ENCODE data around the gene CD300LF. TPM values are rescaled to one million over a fixed set of nuclear protein-coding genes. Genes with fewer than 3 reads are reported as not detected.

Gene CD300LF
- polyA plus RNA-seq, 4 donors = 1.6 to 5.7 (median 2.4) TPM

DNA sequence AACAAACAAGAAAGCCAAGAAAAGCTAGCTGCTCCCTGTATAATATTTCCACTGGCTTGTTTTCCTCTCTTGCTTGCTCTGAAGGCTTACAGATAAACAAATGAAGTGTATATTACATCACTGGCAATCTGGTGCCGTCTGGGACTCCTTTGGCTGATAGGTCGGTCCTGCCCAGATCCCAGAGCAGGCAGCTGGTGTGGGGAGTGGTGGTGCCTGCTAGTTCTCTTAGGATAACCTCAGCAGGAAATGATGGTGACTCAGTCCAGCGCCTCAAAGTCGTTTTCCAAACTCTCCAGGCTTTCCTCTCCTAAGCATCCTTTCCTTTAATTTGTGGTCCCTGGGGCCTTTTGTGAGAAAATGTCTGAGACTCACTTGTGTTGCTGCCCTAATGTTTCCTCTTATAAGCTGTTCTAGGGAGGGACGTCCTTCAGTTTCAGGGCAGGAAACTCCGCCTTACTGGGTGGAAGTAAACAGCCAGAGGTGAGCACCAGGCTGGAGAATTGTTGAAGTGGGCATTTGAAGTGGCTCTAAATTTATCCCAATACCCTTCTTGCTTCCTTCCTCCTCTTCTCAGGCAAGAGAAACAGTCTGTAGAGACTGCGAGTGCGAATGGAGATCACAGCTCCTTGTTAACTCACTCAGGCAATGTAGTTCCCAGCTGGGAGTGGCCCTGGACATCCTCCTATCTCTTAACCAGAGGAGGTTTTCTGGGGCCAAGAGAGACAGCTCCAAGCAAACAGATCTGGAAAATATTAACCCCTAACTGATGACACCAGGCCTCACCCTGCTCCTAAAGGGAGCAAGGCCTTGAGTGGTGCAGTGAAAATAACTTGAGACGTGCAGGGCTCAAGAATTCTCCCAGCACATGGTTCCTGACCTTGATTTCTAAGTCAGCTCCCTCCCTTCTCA, 34.9 kb downstream of the CD300LF start:
- peak; percentile 13 to 24 for DNase-seq
- H3K27ac ChIP-seq (ENCODE audit: low read depth in 1 of 3, low read length in 2 of 3) = no peak overlapping the region
- H3K36me3 ChIP-seq (ENCODE audit: control insufficient read depth in 3 of 3, insufficient read depth in 2 of 3, low read depth in 1 of 3, low read length in 3 of 3) = no peaks in the 10 kb centered on the region
- no peaks in the 10 kb centered on the region for H3K9me3 ChIP-seq (ENCODE audit: control insufficient read depth in 2 of 2, insufficient read depth in 1 of 2, low read depth in 1 of 2, low read length in 1 of 2)
- no peak for FAIRE-seq
- H3K27me3 ChIP-seq (ENCODE audit: control insufficient read depth in 3 of 3, insufficient read depth in 3 of 3, low read length in 3 of 3) = peaks cover 0 to 5% (median 4%) of the 10 kb centered on the region in 3 donors
- H3K4me3 ChIP-seq (ENCODE audit: low read depth in 1 of 3, low read length in 3 of 3) = no peak overlapping the region
- 21 to 26% (median 22%) methylated on average over 9 of the region's 9 CpGs for WGBS, 3 donors
- H3K4me1 ChIP-seq (ENCODE audit: control insufficient read depth in 3 of 3, insufficient read depth in 2 of 3, low read depth in 1 of 3, low read length in 2 of 3) = no peaks in the 10 kb centered on the region

DNA sequence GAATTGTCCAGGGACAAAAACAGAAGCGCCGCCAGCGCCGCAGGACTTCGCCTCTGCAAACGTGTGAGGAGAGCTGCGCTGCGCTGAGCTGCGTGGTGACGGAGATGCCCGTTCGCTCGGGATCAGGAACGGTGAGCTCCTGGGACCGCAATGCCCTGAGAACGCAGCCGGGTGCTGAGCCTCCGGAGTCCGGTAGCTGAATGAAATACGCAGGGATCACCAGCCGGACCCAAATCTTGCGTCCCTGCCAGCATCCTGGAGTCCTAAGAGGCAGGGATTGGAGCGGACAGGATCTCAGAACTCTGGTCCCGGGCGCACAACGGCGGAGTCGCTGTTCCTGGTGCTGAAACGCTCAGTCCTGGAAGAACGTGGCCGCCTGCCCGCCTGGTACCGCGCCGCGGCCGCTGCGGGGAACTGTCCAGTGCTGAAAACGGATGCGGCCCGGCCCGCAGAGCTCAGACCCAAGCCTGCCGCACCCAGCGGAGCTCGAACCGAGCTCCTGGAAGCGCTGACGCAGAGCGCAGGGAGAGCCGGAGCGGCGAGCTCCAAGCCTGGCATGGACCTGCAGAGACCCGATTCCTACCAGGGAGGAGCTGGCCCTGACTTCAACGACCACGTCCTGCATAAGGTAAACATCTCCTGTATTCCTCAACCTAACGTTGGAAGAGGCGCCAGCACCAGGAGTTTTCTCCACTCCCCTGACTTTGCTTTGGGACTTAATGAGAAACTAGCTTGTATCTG, 41.5 kb downstream of the CD300LF start:
- Histone ChIP-seq H3K4me3 (ENCODE audit: low read depth in 1 of 3, low read length in 3 of 3) (no peak overlapping the region), H3K4me1 (ENCODE audit: control insufficient read depth in 3 of 3, insufficient read depth in 2 of 3, low read depth in 1 of 3, low read length in 2 of 3) (no peaks in the 10 kb centered on the region), H3K27me3 (ENCODE audit: control insufficient read depth in 3 of 3, insufficient read depth in 3 of 3, low read length in 3 of 3) (peaks cover 0 to 7% (median 2%) of the 10 kb centered on the region in 3 donors), H3K27ac (ENCODE audit: low read depth in 1 of 3, low read length in 2 of 3) (no peak overlapping the region), H3K36me3 (ENCODE audit: control insufficient read depth in 3 of 3, insufficient read depth in 2 of 3, low read depth in 1 of 3, low read length in 3 of 3) (no peaks in the 10 kb centered on the region), H3K9me3 (ENCODE audit: control insufficient read depth in 2 of 2, insufficient read depth in 1 of 2, low read depth in 1 of 2, low read length in 1 of 2) (peaks cover 0 to 9% of the 10 kb centered on the region in 2 donors)
- no peak for FAIRE-seq
- DNase-seq = peak; percentile 53 to 91
- 12 to 25% (median 21%) methylated on average over 57 of the region's 57 CpGs for WGBS, 3 donors

DNA sequence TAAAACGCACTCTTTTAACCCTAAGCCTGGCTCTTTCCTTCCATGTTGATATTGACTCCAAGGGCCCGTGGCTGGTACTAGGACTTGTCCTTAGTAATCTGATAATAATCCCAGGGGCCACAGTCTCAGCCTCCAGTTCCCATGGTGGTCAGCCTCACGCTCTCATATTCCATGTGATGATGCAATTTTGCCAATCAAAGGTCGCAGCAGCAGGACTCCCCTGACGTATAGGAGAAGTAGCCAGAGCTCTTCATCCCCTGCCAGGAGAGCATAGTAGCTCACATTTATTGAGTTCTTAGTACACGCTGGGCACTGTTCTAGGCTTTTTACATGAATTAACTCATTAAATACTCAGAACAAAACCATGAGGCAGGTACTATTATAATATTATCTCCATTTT, 42.4 kb downstream of the CD300LF start:
- Histone ChIP-seq H3K4me3 (ENCODE audit: low read depth in 1 of 3, low read length in 3 of 3) (no peak overlapping the region), H3K4me1 (ENCODE audit: control insufficient read depth in 3 of 3, insufficient read depth in 2 of 3, low read depth in 1 of 3, low read length in 2 of 3) (no peaks in the 10 kb centered on the region), H3K9me3 (ENCODE audit: control insufficient read depth in 2 of 2, insufficient read depth in 1 of 2, low read depth in 1 of 2, low read length in 1 of 2) (peaks cover 0 to 9% of the 10 kb centered on the region in 2 donors), H3K27me3 (ENCODE audit: control insufficient read depth in 3 of 3, insufficient read depth in 3 of 3, low read length in 3 of 3) (peaks cover 0 to 4% (median 2%) of the 10 kb centered on the region in 3 donors), H3K36me3 (ENCODE audit: control insufficient read depth in 3 of 3, insufficient read depth in 2 of 3, low read depth in 1 of 3, low read length in 3 of 3) (no peaks in the 10 kb centered on the region), H3K27ac (ENCODE audit: low read depth in 1 of 3, low read length in 2 of 3) (no peak overlapping the region)
- FAIRE-seq (no peak), DNase-seq (no peak)
- 69 to 76% (median 70%) methylated on average over 6 of the region's 6 CpGs for WGBS, 3 donors

DNA sequence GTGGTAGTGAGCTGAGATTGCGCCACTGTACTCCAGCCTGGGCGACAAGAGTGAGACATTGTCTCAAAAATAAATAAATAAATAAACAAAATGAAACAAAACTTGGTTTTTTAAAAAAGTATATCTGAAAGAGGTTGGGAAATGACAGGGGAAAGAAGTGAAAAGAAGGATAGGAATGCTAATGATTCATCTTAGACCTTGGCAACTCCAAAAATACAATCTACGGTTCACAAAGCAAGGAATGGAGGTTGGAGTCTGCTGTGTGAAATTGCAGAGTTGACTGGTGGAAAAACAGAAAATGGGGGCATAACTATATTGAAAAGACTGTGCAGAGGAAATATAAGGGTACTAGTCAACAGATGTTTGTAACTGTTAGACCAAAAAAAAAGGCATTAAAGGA, 49.2 kb downstream of the CD300LF start:
- H3K27ac ChIP-seq (ENCODE audit: low read depth in 1 of 3, low read length in 2 of 3) = no peak overlapping the region
- no peaks in the 10 kb centered on the region for H3K36me3 ChIP-seq (ENCODE audit: control insufficient read depth in 3 of 3, insufficient read depth in 2 of 3, low read depth in 1 of 3, low read length in 3 of 3)
- no peak for DNase-seq
- H3K4me1 ChIP-seq (ENCODE audit: control insufficient read depth in 3 of 3, insufficient read depth in 2 of 3, low read depth in 1 of 3, low read length in 2 of 3) = no peaks in the 10 kb centered on the region
- H3K9me3 ChIP-seq (ENCODE audit: control insufficient read depth in 2 of 2, insufficient read depth in 1 of 2, low read depth in 1 of 2, low read length in 1 of 2) = no peaks in the 10 kb centered on the region
- H3K4me3 ChIP-seq (ENCODE audit: low read depth in 1 of 3, low read length in 3 of 3) = no peak overlapping the region
- whole genome bisulfite sequencing, 3 donors = 71 to 90% (median 81%) methylated on average over 3 of the region's 3 CpGs
- no peak for FAIRE-seq
- peaks cover 0 to 11% (median 3%) of the 10 kb centered on the region in 3 donors for H3K27me3 ChIP-seq (ENCODE audit: control insufficient read depth in 3 of 3, insufficient read depth in 3 of 3, low read length in 3 of 3)

DNA sequence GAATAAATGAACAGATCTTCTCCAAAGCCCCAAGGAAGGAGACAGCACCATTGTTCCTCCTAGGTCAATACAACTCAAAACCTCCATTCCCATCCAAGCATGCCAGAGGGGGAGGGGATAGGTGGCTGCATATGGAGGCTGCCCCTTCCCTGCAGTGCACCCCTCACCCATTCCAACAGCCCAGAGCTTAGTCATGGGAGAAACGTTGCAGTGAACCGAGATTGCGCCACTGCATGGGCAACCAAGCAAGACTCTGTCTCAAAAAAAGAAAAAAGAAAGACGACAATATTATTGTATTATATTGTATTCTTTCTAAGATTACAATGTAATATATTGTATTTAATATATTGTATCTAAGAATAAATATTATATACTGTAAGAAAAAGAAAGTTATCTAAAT, 52.8 kb downstream of the CD300LF start:
- WGBS, 3 donors = 65 to 70% (median 67%) methylated on average over 4 of the region's 4 CpGs
- no peak overlapping the region for H3K4me3 ChIP-seq (ENCODE audit: low read depth in 1 of 3, low read length in 3 of 3)
- H3K36me3 ChIP-seq (ENCODE audit: control insufficient read depth in 3 of 3, insufficient read depth in 2 of 3, low read depth in 1 of 3, low read length in 3 of 3) = no peaks in the 10 kb centered on the region
- H3K27ac ChIP-seq (ENCODE audit: low read depth in 1 of 3, low read length in 2 of 3) = no peak overlapping the region
- H3K27me3 ChIP-seq (ENCODE audit: control insufficient read depth in 3 of 3, insufficient read depth in 3 of 3, low read length in 3 of 3) = peaks cover 0 to 7% (median 0%) of the 10 kb centered on the region in 3 donors
- FAIRE-seq = peak; percentile 86
- no peak for DNase-seq
- no peaks in the 10 kb centered on the region for H3K9me3 ChIP-seq (ENCODE audit: control insufficient read depth in 2 of 2, insufficient read depth in 1 of 2, low read depth in 1 of 2, low read length in 1 of 2)
- no peaks in the 10 kb centered on the region for H3K4me1 ChIP-seq (ENCODE audit: control insufficient read depth in 3 of 3, insufficient read depth in 2 of 3, low read depth in 1 of 3, low read length in 2 of 3)

DNA sequence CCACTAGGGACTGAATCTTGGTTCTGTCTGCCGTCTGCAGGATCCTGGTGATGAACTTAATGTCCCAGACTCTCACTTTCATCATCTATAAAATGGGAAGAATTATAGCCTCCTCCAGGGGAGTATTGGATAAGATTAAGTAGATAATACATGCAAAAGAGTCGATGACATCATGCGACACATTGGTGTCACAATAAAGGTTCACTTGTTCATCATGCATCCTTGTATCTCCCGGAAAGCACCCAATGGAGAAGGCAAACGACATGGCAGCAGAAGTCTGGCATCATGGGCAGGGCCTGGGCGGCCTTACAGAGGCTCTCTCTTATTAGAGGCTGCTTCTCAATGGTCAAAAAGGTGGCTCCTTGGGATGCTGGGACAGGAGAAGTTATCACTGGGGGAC, 54.1 kb downstream of the CD300LF start:
- Histone ChIP-seq H3K27me3 (ENCODE audit: control insufficient read depth in 3 of 3, insufficient read depth in 3 of 3, low read length in 3 of 3) (peaks cover 0 to 3% (median 2%) of the 10 kb centered on the region in 3 donors), H3K27ac (ENCODE audit: low read depth in 1 of 3, low read length in 2 of 3) (no peak overlapping the region), H3K4me1 (ENCODE audit: control insufficient read depth in 3 of 3, insufficient read depth in 2 of 3, low read depth in 1 of 3, low read length in 2 of 3) (no peaks in the 10 kb centered on the region), H3K4me3 (ENCODE audit: low read depth in 1 of 3, low read length in 3 of 3) (no peak overlapping the region), H3K9me3 (ENCODE audit: control insufficient read depth in 2 of 2, insufficient read depth in 1 of 2, low read depth in 1 of 2, low read length in 1 of 2) (no peaks in the 10 kb centered on the region), H3K36me3 (ENCODE audit: control insufficient read depth in 3 of 3, insufficient read depth in 2 of 3, low read depth in 1 of 3, low read length in 3 of 3) (no peaks in the 10 kb centered on the region)
- DNase-seq = no peak
- WGBS, 3 donors = 71 to 82% (median 79%) methylated on average over 6 of the region's 6 CpGs
- FAIRE-seq = no peak

DNA sequence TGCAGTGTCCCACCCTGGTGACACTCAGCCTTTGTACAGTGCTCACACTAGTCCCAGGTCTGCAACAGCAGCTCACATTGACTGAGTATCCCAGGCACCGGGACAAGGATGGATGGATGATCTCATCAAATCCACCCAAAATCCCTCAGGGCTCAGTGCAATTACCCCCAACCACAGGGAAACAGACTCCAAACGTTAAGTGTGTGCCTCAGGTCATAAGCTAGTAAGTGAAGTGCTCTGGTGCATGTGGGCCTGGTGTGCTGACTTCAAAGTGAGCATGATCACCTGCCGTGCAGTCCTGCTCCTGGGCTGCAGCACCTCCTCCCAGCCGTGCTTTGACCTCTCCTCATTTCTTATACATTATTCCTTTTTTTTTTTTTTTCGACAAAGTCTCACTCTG, 58.0 kb downstream of the CD300LF start:
- no peaks in the 10 kb centered on the region for H3K4me1 ChIP-seq (ENCODE audit: control insufficient read depth in 3 of 3, insufficient read depth in 2 of 3, low read depth in 1 of 3, low read length in 2 of 3)
- WGBS, 3 donors = 40 to 48% (median 42%) methylated on average over 5 of the region's 5 CpGs
- FAIRE-seq (no peak), DNase-seq (no peak)
- H3K36me3 ChIP-seq (ENCODE audit: control insufficient read depth in 3 of 3, insufficient read depth in 2 of 3, low read depth in 1 of 3, low read length in 3 of 3) = no peaks in the 10 kb centered on the region
- H3K9me3 ChIP-seq (ENCODE audit: control insufficient read depth in 2 of 2, insufficient read depth in 1 of 2, low read depth in 1 of 2, low read length in 1 of 2) = no peaks in the 10 kb centered on the region
- H3K27ac ChIP-seq (ENCODE audit: low read depth in 1 of 3, low read length in 2 of 3) = no peak overlapping the region
- no peak overlapping the region for H3K4me3 ChIP-seq (ENCODE audit: low read depth in 1 of 3, low read length in 3 of 3)
- peaks cover 0 to 17% (median 9%) of the 10 kb centered on the region in 3 donors for H3K27me3 ChIP-seq (ENCODE audit: control insufficient read depth in 3 of 3, insufficient read depth in 3 of 3, low read length in 3 of 3)

DNA sequence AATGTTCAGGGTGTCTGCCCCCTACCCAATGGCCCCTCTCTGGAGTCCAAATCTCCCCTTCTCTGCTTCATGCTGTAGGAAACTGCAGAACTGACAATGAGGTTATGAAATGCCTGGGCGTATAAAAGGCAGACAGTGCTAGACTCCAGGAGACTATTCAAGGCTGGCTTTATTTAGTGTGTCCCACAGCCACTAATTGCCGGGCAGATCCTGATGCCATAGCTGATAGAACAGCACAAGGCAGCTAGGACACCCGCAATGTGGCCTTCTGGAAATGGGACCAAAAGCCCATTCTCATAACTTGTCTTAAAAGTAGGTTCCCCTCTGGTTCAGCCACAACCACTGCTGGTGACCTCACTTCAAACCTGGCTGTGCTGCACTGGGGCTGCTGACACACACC, 60.7 kb downstream of the CD300LF start:
- WGBS, 3 donors = 73 to 81% (median 77%) methylated on average over 3 of the region's 3 CpGs
- H3K27me3 ChIP-seq (ENCODE audit: control insufficient read depth in 3 of 3, insufficient read depth in 3 of 3, low read length in 3 of 3) = peaks cover 0 to 23% (median 13%) of the 10 kb centered on the region in 3 donors
- no peak overlapping the region for H3K27ac ChIP-seq (ENCODE audit: low read depth in 1 of 3, low read length in 2 of 3)

More for the DNA sequence above, 60.7 kb downstream of the CD300LF start:
- FAIRE-seq = no peak
- H3K9me3 ChIP-seq (ENCODE audit: control insufficient read depth in 2 of 2, insufficient read depth in 1 of 2, low read depth in 1 of 2, low read length in 1 of 2) = no peaks in the 10 kb centered on the region
- H3K4me1 ChIP-seq (ENCODE audit: control insufficient read depth in 3 of 3, insufficient read depth in 2 of 3, low read depth in 1 of 3, low read length in 2 of 3) = no peaks in the 10 kb centered on the region
- DNase-seq = no peak
- no peak overlapping the region for H3K4me3 ChIP-seq (ENCODE audit: low read depth in 1 of 3, low read length in 3 of 3)
- H3K36me3 ChIP-seq (ENCODE audit: control insufficient read depth in 3 of 3, insufficient read depth in 2 of 3, low read depth in 1 of 3, low read length in 3 of 3) = no peaks in the 10 kb centered on the region
